ENCODE results near the gene LMF1. TPM values are rescaled to one million over a fixed set of nuclear protein-coding genes. Genes with fewer than 3 reads are reported as not detected.

The LMF1 gene
- total RNA-seq, 2 donors from 2014 or later, result 86.1 to 87.5 TPM

DNA sequence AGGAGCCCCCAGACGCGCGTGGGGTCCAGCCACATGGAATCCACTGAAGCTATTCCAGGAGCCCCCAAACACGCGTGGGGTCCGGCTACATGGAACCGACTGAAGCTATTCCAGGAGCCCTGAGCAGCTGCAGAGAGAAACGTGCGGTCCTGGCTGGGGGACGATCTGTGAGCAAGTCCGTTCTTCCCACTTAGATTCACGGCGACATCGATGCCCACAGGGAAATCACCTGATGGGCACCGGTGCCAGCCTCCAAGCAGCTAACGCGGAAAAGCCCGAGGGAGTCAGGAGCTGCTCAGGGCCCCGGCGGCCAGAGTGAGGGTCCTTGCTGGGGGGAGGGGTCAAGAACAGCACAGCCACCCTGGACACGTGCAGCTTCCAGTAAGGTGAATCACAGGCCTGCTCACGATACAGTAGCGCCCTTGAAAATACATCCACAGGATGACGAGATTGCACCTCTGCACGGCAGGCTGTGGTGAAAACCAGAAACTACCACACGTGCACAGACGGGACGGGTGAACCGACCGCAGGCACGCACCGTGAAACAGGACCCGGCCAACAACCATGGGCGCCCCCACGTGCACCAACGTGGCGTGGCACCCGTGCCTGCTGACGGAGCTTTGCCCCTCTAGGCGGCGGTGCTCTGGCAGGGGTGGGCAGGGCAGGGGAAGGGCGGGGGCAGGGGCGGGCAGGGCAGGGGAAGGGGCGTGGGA lies 92.6 kb downstream of the LMF1 start:
- H3K4me1 ChIP-seq (replicated peaks), result no peaks in the 10 kb centered on the region
- no peaks in the 10 kb centered on the region for H3K36me3 ChIP-seq
- no peaks in the 10 kb centered on the region for H3K9me3 ChIP-seq
- H3K27ac ChIP-seq, result no peak overlapping the region
- no peaks in the 10 kb centered on the region for H3K27me3 ChIP-seq (replicated peaks; ENCODE audit: insufficient read depth)
- DNase-seq (ENCODE audit: low spot score), result no peak
- intact Hi-C loops (cut with DNase I), result no loop called here
- TF ChIP-seq, protein P1, sequence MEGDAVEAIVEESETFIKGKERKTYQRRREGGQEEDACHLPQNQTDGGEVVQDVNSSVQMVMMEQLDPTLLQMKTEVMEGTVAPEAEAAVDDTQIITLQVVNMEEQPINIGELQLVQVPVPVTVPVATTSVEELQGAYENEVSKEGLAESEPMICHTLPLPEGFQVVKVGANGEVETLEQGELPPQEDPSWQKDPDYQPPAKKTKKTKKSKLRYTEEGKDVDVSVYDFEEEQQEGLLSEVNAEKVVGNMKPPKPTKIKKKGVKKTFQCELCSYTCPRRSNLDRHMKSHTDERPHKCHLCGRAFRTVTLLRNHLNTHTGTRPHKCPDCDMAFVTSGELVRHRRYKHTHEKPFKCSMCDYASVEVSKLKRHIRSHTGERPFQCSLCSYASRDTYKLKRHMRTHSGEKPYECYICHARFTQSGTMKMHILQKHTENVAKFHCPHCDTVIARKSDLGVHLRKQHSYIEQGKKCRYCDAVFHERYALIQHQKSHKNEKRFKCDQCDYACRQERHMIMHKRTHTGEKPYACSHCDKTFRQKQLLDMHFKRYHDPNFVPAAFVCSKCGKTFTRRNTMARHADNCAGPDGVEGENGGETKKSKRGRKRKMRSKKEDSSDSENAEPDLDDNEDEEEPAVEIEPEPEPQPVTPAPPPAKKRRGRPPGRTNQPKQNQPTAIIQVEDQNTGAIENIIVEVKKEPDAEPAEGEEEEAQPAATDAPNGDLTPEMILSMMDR (IDR thresholded peaks at IDR 0.05), result no peak
- TF ChIP-seq POLR2AphosphoS5 (IDR thresholded peaks at IDR 0.05) (no peak), POLR2A (IDR thresholded peaks at IDR 0.05) (no peak)
- H3K4me3 ChIP-seq, result no peak overlapping the region
- WGBS, result 78% methylated on average over 44 of the region's 44 CpGs

DNA sequence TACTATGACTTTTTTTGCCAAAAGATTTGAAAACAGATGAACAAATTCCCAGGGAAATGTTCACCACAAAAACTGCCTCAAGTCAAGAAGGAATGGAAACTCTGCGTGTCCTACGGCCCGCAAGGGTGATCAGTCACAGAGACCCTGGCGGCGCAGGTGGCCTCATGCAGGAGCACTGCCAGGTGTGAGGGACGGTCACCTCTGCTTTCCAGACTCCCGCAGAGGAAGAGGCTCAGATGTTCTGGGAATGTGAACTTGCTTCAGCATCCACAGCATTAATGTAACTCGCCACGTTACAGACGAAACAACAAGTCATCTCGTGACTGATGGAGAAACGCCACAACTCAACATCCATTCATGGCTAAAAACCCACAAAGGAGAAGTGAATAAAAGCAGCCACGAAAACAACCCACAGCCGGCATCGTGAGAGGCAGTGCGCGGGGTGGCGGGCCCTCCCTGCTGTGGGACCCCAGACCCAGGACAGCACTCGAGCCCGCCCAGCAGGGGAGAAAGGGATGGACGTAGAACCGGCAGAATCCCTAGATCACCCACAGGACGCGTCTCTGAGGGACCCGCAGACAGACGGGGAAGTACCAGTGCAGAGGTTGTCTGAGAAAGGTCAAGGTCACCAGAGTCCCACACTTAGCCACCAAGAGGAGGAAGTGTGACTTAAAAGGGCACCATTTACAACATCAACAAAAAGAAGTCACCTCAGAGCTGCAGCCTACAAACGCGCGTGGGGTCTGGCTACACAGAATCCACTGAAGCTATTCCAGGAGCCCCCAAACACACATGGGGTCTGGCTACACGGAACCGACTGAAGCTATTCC lies 93.3 kb downstream of the LMF1 start:
- Histone ChIP-seq H3K4me3 (no peak overlapping the region), H3K4me1 (replicated peaks) (no peaks in the 10 kb centered on the region), H3K27ac (no peak overlapping the region), H3K27me3 (replicated peaks; ENCODE audit: insufficient read depth) (no peaks in the 10 kb centered on the region), H3K9me3 (no peaks in the 10 kb centered on the region), H3K36me3 (no peaks in the 10 kb centered on the region)
- 89% methylated on average over 31 of the region's 31 CpGs for WGBS
- no peak for DNase-seq (ENCODE audit: low spot score)
- TF ChIP-seq POLR2AphosphoS5 (IDR thresholded peaks at IDR 0.05) (no peak), POLR2A (IDR thresholded peaks at IDR 0.05) (no peak)
- TF ChIP-seq, protein P1 (IDR thresholded peaks at IDR 0.05), result no peak
- intact Hi-C loops (cut with DNase I), result no loop called here

DNA sequence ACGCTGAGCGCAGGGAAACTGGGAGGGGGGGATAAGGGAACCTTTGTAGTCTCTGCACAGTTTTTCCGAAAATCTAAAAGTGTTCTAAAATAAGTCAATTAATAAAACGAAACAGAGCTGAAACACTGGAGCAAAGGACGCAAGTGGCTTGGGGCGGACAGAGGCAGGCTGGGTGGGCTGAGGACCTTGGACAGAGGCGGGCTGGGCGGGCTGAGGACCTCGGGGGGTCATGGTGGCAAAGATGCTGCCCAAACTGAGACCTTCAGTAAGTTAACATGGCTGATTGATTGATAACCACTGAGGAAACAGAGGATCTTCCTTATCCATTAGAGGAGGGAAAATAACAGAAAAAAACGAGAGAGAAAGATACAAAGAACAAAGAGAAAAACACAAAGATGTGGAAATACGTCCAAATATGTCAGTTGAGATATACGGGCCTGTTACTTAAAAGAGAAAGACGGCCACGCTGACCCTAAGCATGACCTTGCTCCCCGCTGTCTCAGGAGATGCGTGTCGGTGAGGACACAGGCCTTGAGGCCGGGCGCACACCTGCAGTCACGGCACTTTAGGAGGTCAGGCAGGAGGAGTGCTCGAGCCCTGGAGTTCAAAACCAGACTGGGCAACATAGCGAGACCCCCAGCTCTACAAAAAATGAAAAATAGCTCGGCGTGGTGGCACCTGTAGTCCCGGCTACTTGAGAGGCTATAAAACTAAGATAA lies 94.1 kb downstream of the LMF1 start:
- H3K4me1 ChIP-seq (replicated peaks), result no peaks in the 10 kb centered on the region
- H3K27me3 ChIP-seq (replicated peaks; ENCODE audit: insufficient read depth), result no peaks in the 10 kb centered on the region
- DNase-seq (ENCODE audit: low spot score), result no peak
- WGBS, result 86% methylated on average over 25 of the region's 25 CpGs
- intact Hi-C loops (cut with DNase I), result no loop called here
- H3K36me3 ChIP-seq, result no peaks in the 10 kb centered on the region
- no peaks in the 10 kb centered on the region for H3K9me3 ChIP-seq
- H3K27ac ChIP-seq, result no peak overlapping the region
- H3K4me3 ChIP-seq, result no peak overlapping the region
- TF ChIP-seq POLR2A (IDR thresholded peaks at IDR 0.05), result no peak
- TF ChIP-seq, protein P1 (IDR thresholded peaks at IDR 0.05), result no peak
- no peak for TF ChIP-seq POLR2AphosphoS5 (IDR thresholded peaks at IDR 0.05)

DNA sequence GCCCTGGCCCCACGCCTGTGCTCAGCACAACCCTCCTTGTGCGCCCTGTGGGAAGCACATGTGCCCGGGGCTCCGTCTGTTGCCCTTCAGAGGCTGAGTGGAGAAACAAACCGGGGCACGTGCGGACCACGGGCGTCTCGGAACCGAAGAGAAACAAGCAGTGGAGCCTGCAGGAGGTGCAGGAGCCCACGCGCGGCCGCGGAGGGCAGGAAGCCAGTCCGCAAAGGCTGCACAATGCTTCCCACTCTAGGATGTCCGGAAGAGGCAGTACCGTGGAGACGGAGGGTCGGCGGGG lies 94.8 kb downstream of the LMF1 start:
- no peak for DNase-seq (ENCODE audit: low spot score)
- H3K9me3 ChIP-seq, result no peaks in the 10 kb centered on the region
- 94% methylated on average over 22 of the region's 22 CpGs for WGBS
- H3K4me1 ChIP-seq (replicated peaks), result no peaks in the 10 kb centered on the region
- intact Hi-C loops (cut with DNase I), result no loop called here
- TF ChIP-seq, protein P1 (IDR thresholded peaks at IDR 0.05), result no peak
- TF ChIP-seq POLR2AphosphoS5 (IDR thresholded peaks at IDR 0.05) (no peak), POLR2A (IDR thresholded peaks at IDR 0.05) (no peak)
- no peaks in the 10 kb centered on the region for H3K27me3 ChIP-seq (replicated peaks; ENCODE audit: insufficient read depth)
- H3K36me3 ChIP-seq, result no peaks in the 10 kb centered on the region
- no peak overlapping the region for H3K27ac ChIP-seq
- no peak overlapping the region for H3K4me3 ChIP-seq

Measured in prostate gland (tissue), 2 donors.